ENCODE data around the gene MEIS2. TPM values are rescaled to one million over a fixed set of nuclear protein-coding genes. Genes with fewer than 3 reads are reported as not detected.

The MEIS2 gene
- total RNA-seq, 4 donors from 2014 or later = 28.3 to 87.5 (median 42.2) TPM

GRCh38 chr15:37014566-37014965 is 85.8 kb downstream of the MEIS2 start:
- no peak for ATAC-seq (ENCODE audit: low FRiP score)
- DNase-seq (ENCODE audit: low spot score) = no peak
- no peak for TF ChIP-seq CTCF (IDR thresholded peaks at IDR 0.05)

GRCh38 chr15:37014137-37014536 is 86.2 kb downstream of the MEIS2 start:
- no peak for TF ChIP-seq CTCF (IDR thresholded peaks at IDR 0.05)
- no peak for ATAC-seq (ENCODE audit: low FRiP score)
- DNase-seq (ENCODE audit: low spot score) = no peak

GRCh38 chr15:37010595-37010994 is 89.8 kb downstream of the MEIS2 start:
- DNase-seq (ENCODE audit: low spot score) = no peak
- ATAC-seq (ENCODE audit: low FRiP score) = no peak
- no peak for TF ChIP-seq CTCF (IDR thresholded peaks at IDR 0.05)

- no peak for ATAC-seq (ENCODE audit: low FRiP score)
- no peak for DNase-seq (ENCODE audit: low spot score)
- TF ChIP-seq CTCF (IDR thresholded peaks at IDR 0.05) = no peak
Observed at GRCh38 chr15:37009288-37009687, 91.1 kb downstream of the MEIS2 start.

- TF ChIP-seq CTCF (IDR thresholded peaks at IDR 0.05) = no peak
Observed at GRCh38 chr15:37008205-37008604, 92.1 kb downstream of the MEIS2 start.

GRCh38 chr15:37007301-37007700 is 93.0 kb downstream of the MEIS2 start:
- ATAC-seq (ENCODE audit: low FRiP score) (no peak), DNase-seq (ENCODE audit: low spot score) (no peak)
- TF ChIP-seq CTCF (IDR thresholded peaks at IDR 0.05) = no peak

More at GRCh38 chr15:37008205-37008604, 92.1 kb downstream of the MEIS2 start:
- DNase-seq (ENCODE audit: low spot score) (no peak), ATAC-seq (ENCODE audit: low FRiP score) (no peak)

- no peak for TF ChIP-seq CTCF (IDR thresholded peaks at IDR 0.05)
- no peak for DNase-seq (ENCODE audit: low spot score)
- ATAC-seq (ENCODE audit: low FRiP score) = no peak
Observed at GRCh38 chr15:37004981-37005735, 95.2 kb downstream of the MEIS2 start.
